ENCODE measurements around the gene ASXL1. TPM values are rescaled to one million over a fixed set of nuclear protein-coding genes. Genes with fewer than 3 reads are reported as not detected.

The ASXL1 gene
- total and polyA plus RNA-seq, 2 donors (not counting 1 experiment from before 2014, with no cell fraction given) = 93.0 to 180 TPM

DNA sequence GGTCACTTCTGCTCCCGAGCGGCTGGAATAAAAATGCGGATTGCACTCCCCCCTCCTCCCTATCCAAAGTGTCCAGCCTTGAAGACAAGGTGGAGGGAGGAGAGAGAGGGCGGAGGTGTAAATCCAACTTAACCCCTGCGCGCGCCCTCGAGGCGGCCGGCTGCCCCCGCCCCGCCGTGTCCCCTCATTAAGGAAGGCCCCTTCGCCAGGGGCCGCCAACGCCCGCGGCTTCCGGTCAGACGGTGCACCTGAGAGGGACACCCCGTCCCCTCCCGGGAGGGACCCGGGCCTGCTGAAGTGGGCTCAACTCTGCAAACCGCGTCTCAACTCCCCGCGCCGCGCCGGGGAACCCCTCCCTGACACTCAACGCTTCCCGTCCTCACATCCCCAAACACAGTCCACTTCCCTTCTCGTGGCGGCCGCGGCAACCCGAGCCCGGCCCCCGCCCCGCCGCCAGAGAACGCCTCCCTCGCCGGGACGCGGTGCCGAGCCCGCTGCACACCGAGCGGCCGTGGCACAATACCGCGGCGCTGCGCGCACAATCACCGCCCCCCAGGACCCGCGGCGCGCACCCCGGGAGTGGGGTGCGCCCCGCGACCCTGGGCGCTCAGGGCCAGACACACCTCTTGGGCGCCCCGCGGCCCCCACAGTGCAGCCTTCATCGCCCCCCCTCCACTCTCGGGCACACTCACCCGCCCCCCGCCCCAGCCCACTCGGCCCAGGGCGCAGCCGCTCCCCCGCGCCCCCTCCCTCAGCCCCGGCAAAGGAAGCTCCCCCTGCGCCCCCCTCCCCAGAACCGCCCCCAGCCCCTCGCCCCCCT lies 124.5 kb downstream of the ASXL1 start:
- H3K4me3 Mint-ChIP-seq = peak overlapping the region; percentile 84
- Histone ChIP-seq H3K36me3 (replicated peaks in 1 of 2; ENCODE audit: control extremely low read depth in 1 of 2, control insufficient read depth in 1 of 2, extremely low read depth in 1 of 2, insufficient read depth in 2 of 2, low read length in 1 of 2) (no peaks in the 10 kb centered on the region), H3K9ac (ENCODE audit: low read length) (peak overlapping the region; percentile 67), H3K4me3 (ENCODE audit: control extremely low read depth in 1 of 5, extremely low read depth in 1 of 5, insufficient read depth in 1 of 5, low read depth in 2 of 5, low read length in 4 of 5) (peak overlapping the region; percentile 14 to 59 (median 44)), H3K4me2 (replicated peaks; ENCODE audit: low read depth, low read length, poor library complexity, severe bottlenecking) (peak overlapping the region; percentile 96), H3K79me2 (ENCODE audit: control insufficient read depth, insufficient read depth, low read length) (peaks cover 5% of the 10 kb centered on the region), H2AFZ (ENCODE audit: insufficient read depth, low read depth, low read length, poor library complexity, severe bottlenecking) (peak overlapping the region; percentile 51), H3K4me1 (ENCODE audit: control insufficient read depth in 2 of 2, insufficient read depth in 2 of 2, low read length in 2 of 2) (peaks cover 14 to 27% of the 10 kb centered on the region in 2 donors), H3K27me3 (replicated peaks in 1 of 4; ENCODE audit: control extremely low read depth in 1 of 4, control insufficient read depth in 3 of 4, insufficient read depth in 4 of 4, low read length in 3 of 4) (peaks cover 0 to 10% (median 2%) of the 10 kb centered on the region in 4 experiments), H4K20me1 (ENCODE audit: control insufficient read depth, insufficient read depth, low read length, poor library complexity, severe bottlenecking) (no peaks in the 10 kb centered on the region), H3K9me3 (ENCODE audit: control extremely low read depth in 1 of 3, control insufficient read depth in 2 of 3, insufficient read depth in 1 of 3, low read length in 2 of 3) (peaks cover 0 to 3% (median 0%) of the 10 kb centered on the region in 3 donors), H3K27ac (ENCODE audit: low read length in 2 of 2) (no peak overlapping the region)
- peak; percentile 12 for ATAC-seq (ENCODE audit: low read depth)
- peaks cover 5% of the 10 kb centered on the region for H3K27me3 Mint-ChIP-seq
- H3K4me1 Mint-ChIP-seq = peaks cover 14% of the 10 kb centered on the region
- TF ChIP-seq EZH2 (IDR thresholded peaks at IDR 0.05; ENCODE audit: borderline replicate concordance, insufficient read depth, low read depth, low read length, poor library complexity, severe bottlenecking) = no peak
- TF ChIP-seq, protein P1, sequence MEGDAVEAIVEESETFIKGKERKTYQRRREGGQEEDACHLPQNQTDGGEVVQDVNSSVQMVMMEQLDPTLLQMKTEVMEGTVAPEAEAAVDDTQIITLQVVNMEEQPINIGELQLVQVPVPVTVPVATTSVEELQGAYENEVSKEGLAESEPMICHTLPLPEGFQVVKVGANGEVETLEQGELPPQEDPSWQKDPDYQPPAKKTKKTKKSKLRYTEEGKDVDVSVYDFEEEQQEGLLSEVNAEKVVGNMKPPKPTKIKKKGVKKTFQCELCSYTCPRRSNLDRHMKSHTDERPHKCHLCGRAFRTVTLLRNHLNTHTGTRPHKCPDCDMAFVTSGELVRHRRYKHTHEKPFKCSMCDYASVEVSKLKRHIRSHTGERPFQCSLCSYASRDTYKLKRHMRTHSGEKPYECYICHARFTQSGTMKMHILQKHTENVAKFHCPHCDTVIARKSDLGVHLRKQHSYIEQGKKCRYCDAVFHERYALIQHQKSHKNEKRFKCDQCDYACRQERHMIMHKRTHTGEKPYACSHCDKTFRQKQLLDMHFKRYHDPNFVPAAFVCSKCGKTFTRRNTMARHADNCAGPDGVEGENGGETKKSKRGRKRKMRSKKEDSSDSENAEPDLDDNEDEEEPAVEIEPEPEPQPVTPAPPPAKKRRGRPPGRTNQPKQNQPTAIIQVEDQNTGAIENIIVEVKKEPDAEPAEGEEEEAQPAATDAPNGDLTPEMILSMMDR (IDR thresholded peaks at IDR 0.05) = no peak
- POLR2A ChIA-PET = interaction anchor here (0.6 kb wide), 2 partner anchors 227 to 230 kb away, joined by 4 to 6 read pairs; no protein-coding TSS in a partner anchor
- H3K9me3 Mint-ChIP-seq (ENCODE audit: insufficient read depth) = no peaks in the 10 kb centered on the region
- intact Hi-C loops (cut with micrococcal nuclease) = loop anchor here (10.0 kb wide), 1 partner anchor 282 kb away; the partner anchor contains the start of gene DNMT3B
- no peak overlapping the region for H3K27ac Mint-ChIP-seq
- CTCF ChIA-PET = interaction anchor here (0.6 kb wide), 2 partner anchors 61 to 1516 kb away, joined by 3 to 4 read pairs; no protein-coding TSS in a partner anchor
- peak; percentile 61 for DNase-seq
- WGBS (ENCODE audit: insufficient coverage) = 2% methylated on average over 62 of the region's 82 CpGs
